ENCODE results near the gene SMIM32.

- TF ChIP-seq CTCF (IDR thresholded peaks at IDR 0.05) (no peak), POLR2AphosphoS5 (IDR thresholded peaks at IDR 0.05) (no peak), POLR2A (IDR thresholded peaks at IDR 0.05) (no peak)
These were observed 22.9 kb upstream of the SMIM32 start for GRCh38 chr5:136215812-136216211.
